Mesodermal cell (in vitro differentiated cells): ENCODE measurements around the gene SPATA31A5. TPM values are rescaled to one million over a fixed set of nuclear protein-coding genes. Genes with fewer than 3 reads are reported as not detected.
"Not testable (repeated sequence)": the region's sequence is repeated elsewhere in the genome, so short reads cannot be mapped to it uniquely, and the experiment has no call there.

ENCODE experiments used
- H3K27ac ChIP-seq: 2 replicates; pipeline ENCODE4 v1.7.0; 2013; ENCODE audit warnings: mild to moderate bottlenecking, low read depth, low read length, moderate library complexity; ENCODE audit not compliant: severe bottlenecking
- H3K36me3 ChIP-seq: 2 replicates; pipeline ENCODE4 v1.7.1; 2013; ENCODE audit warnings: mild to moderate bottlenecking, low read length, moderate library complexity; ENCODE audit not compliant: control insufficient read depth, insufficient read depth
- H3K4me1 ChIP-seq: one replicate; pipeline ENCODE4 v1.7.1; 2013; ENCODE audit warnings: mild to moderate bottlenecking, low read length; ENCODE audit not compliant: insufficient read depth, control insufficient read depth, poor library complexity, severe bottlenecking
- H3K4me3 ChIP-seq: 2 replicates; pipeline ENCODE4 v1.7.0; 2013; ENCODE audit warnings: low read length, control low read depth, mild to moderate bottlenecking; ENCODE audit not compliant: insufficient read depth, poor library complexity, severe bottlenecking; ENCODE audit errors: extremely low read depth
- H3K9me3 ChIP-seq: 2 replicates; pipeline ENCODE4 v1.7.1; 2013; ENCODE audit warnings: mild to moderate bottlenecking, low read length, moderate library complexity; ENCODE audit not compliant: control insufficient read depth
- WGBS, 2 experiments: methylation state at CpG; one replicate each; pipeline ENCODE4 v1.1.5; 2013; ENCODE audit warnings: missing lambda C conversion rate in 2 of 2; ENCODE audit not compliant: insufficient coverage in 2 of 2; 5-methylcytosine and 5-hydroxymethylcytosine counted together
- polyA plus RNA-seq, 2 experiments: library from polyadenylated mRNA; stranded (reverse); fragments of 50-300 nt; gene quantifications; one replicate each; pipeline ENCODE4 v1.2.3, GENCODE V29; 2013

Gene SPATA31A5
- not detected for polyA plus RNA-seq (2013, experiment 1 of 2)
- not detected for polyA plus RNA-seq (2013, experiment 2 of 2)

DNA sequence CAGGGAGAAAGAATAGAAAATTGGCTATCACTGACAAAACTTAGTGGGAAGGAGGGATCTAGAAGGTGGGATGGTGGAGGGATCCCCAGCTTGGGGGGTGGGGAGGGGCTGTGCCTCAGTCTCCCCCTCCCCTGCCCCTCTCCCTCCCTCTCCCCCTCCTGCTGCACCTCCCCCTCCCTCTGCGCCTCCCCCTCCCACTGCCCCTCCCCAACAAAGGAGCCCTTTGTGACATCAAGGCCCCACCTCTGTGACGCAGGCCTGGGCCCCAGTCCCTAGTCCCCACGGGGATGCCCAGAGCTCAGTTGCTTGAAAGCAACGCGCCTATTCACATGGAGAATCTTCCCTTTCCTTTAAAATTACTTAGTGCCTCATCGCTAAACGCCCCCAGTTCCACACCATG is at the start of gene SPATA31A5:
Gene SPATA31A5 (plus strand): TSS at position 301 of the 400 bp plus-strand sequence. CDS start 29 bp downstream, at position 330.
- not testable (repeated sequence) for H3K9me3 ChIP-seq, H3K4me1 ChIP-seq, H3K4me3 ChIP-seq, H3K27ac ChIP-seq, H3K36me3 ChIP-seq
- WGBS, 2 experiments: no CpG with 5 or more reads among the region's 7 CpGs

GRCh38 chr9:60962990-60963350 is 48.8 kb downstream of the SPATA31A5 start:
- not testable (repeated sequence) for H3K4me3 ChIP-seq, H3K9me3 ChIP-seq, H3K27ac ChIP-seq, H3K36me3 ChIP-seq, H3K4me1 ChIP-seq
- no CpG with 5 or more reads among the region's 1 CpG for WGBS, 2 experiments

GRCh38 chr9:60966382-60966781 is 52.2 kb downstream of the SPATA31A5 start:
- not testable (repeated sequence) for H3K36me3 ChIP-seq, H3K4me3 ChIP-seq, H3K9me3 ChIP-seq, H3K27ac ChIP-seq, H3K4me1 ChIP-seq
